H1 (cell line): ENCODE results near the gene PLEKHA1. TPM values are rescaled to one million over a fixed set of nuclear protein-coding genes. Genes with fewer than 3 reads are reported as not detected.
A peak's percentile ranks its signal among the peaks of the same experiment; 100 is the strongest.

Source experiments
- CTCF ChIA-PET: fragments of 300-600 bp; sonication (Branson Sonifier 250); formaldehyde crosslinking; loops from one replicate; lab custom pipeline; 2021; ENCODE audit not compliant: partially characterized antibody; lab: Charles Lee
- POLR2A ChIA-PET: fragments of 300-600 bp; sonication (Branson Sonifier 250); formaldehyde crosslinking; loops from one replicate; lab custom pipeline; 2021; ENCODE audit warnings: inconsistent platforms; ENCODE audit not compliant: partially characterized antibody; lab: Charles Lee
- DNase-seq, 2 experiments: peaks; one replicate each; pipeline versions ENCODE4 v3.0.0 to v3.0.0-alpha.2; 2010 to 2022; ENCODE audit warnings: low spot score in 2 of 2, low read depth in 1 of 2, mixed read lengths in 1 of 2
- FAIRE-seq: peaks from 2 replicates; lab custom pipeline; 2011; peaks lifted over from hg19 to GRCh38; lab: Jason Lieb, UNC
- H2AFZ ChIP-seq: 2 replicates; pipeline ENCODE4 v1.8.1; 2012; ENCODE audit warnings: low read length, inconsistent platforms
- H2AK5ac ChIP-seq: 2 replicates; pipeline ENCODE4 v1.6.1; 2013; ENCODE audit warnings: low read depth, low read length
- H2BK120ac ChIP-seq: replicated peaks from 2 replicates; pipeline ENCODE3; 2013; ENCODE audit warnings: low read depth, low read length, inconsistent platforms
- H2BK12ac ChIP-seq: 2 replicates; pipeline ENCODE4 v1.6.1; 2013; ENCODE audit warnings: low read depth, low read length
- H2BK15ac ChIP-seq: 2 replicates; pipeline ENCODE4 v1.6.1; 2013; ENCODE audit warnings: low read length
- H2BK20ac ChIP-seq: 2 replicates; pipeline ENCODE4 v1.6.1; 2013; ENCODE audit warnings: low read length
- H2BK5ac ChIP-seq: 2 replicates; pipeline ENCODE4 v1.6.1; 2013; ENCODE audit warnings: low read depth, low read length
- H3K14ac ChIP-seq: 2 replicates; pipeline ENCODE4 v1.6.1; 2013; ENCODE audit warnings: inconsistent platforms; ENCODE audit not compliant: insufficient read length
- H3K18ac ChIP-seq: 2 replicates; pipeline ENCODE4 v1.6.1; 2013; ENCODE audit warnings: low read length; ENCODE audit errors: extremely low read depth
- H3K23ac ChIP-seq: 2 replicates; pipeline ENCODE4 v1.6.1; 2013; ENCODE audit warnings: inconsistent platforms; ENCODE audit not compliant: insufficient read length
- H3K23me2 ChIP-seq: 2 replicates; pipeline ENCODE4 v1.6.1; 2013; ENCODE audit warnings: low read depth, low read length
- H3K27ac ChIP-seq: 2 replicates; pipeline ENCODE4 v1.6.1; 2011; ENCODE audit warnings: low read depth, low read length, inconsistent platforms
- H3K27me3 ChIP-seq, 4 experiments: replicated peaks in 1 of 4; 1 replicate in 1 of 4; 2 replicates in 3 of 4; pipeline versions ENCODE4 v1.6.1 to v1.8.1; 2011 to 2013; ENCODE audit warnings: low read length in 3 of 4, mild to moderate bottlenecking in 3 of 4, inconsistent platforms in 2 of 4, mixed read lengths in 2 of 4, moderate library complexity in 1 of 4; ENCODE audit not compliant: control insufficient read depth in 3 of 4, insufficient read depth in 3 of 4; ENCODE audit errors: extremely low read depth in 1 of 4
- H3K36me3 ChIP-seq, 4 experiments: 2 replicates each; pipeline versions ENCODE4 v1.6.1 to v1.8.1; 2011 to 2013; ENCODE audit warnings: mild to moderate bottlenecking in 4 of 4, low read length in 3 of 4, moderate library complexity in 2 of 4, control low read depth in 1 of 4, inconsistent platforms in 1 of 4; ENCODE audit not compliant: insufficient read depth in 4 of 4, control insufficient read depth in 2 of 4
- H3K4ac ChIP-seq: replicated peaks from 2 replicates; pipeline ENCODE3; 2013; ENCODE audit warnings: low read length, low read depth, mixed read lengths, inconsistent platforms; ENCODE audit not compliant: insufficient read length
- H3K4me1 ChIP-seq, 4 experiments: replicated peaks in 1 of 4; 1 replicate in 1 of 4; 2 replicates in 3 of 4; pipeline versions ENCODE4 v1.6.1 to v1.8.1; 2011 to 2013; ENCODE audit warnings: low read length in 3 of 4, inconsistent platforms in 2 of 4, mixed read lengths in 1 of 4; ENCODE audit not compliant: insufficient read depth in 4 of 4, control insufficient read depth in 3 of 4
- H3K4me2 ChIP-seq, 2 experiments: 2 replicates each; pipeline versions ENCODE4 v1.6.1 to v1.8.1; 2011 to 2013; ENCODE audit warnings: low read depth in 2 of 2, low read length in 2 of 2, control low read depth in 1 of 2, inconsistent platforms in 1 of 2, mild to moderate bottlenecking in 1 of 2; ENCODE audit not compliant: insufficient read depth in 1 of 2
- H3K4me3 ChIP-seq, 4 experiments: fragments of 200-600, 300-600 bp in 1 of 4; sonication (generic), shearing (Covaris generic), sonication (Bioruptor Twin) in 1 of 4; 2 replicates each; pipeline versions ENCODE4 v1.5.1 to v1.8.1; 2011 to 2016; ENCODE audit warnings: low read length in 4 of 4, low read depth in 3 of 4, control low read depth in 2 of 4, inconsistent platforms in 2 of 4, mild to moderate bottlenecking in 2 of 4, mixed read lengths in 1 of 4, moderate library complexity in 1 of 4; ENCODE audit not compliant: insufficient read depth in 2 of 4; ENCODE audit errors: extremely low read depth in 1 of 4
- H3K56ac ChIP-seq: replicated peaks from 2 replicates; pipeline ENCODE3; 2013; ENCODE audit warnings: low read depth, mild to moderate bottlenecking, mixed read lengths, low read length, inconsistent platforms; ENCODE audit not compliant: insufficient read length
- H3K79me1 ChIP-seq: 2 replicates; pipeline ENCODE4 v1.6.1; 2013; ENCODE audit warnings: low read depth, low read length, control low read depth
- H3K79me2 ChIP-seq, 2 experiments: 2 replicates each; pipeline versions ENCODE4 v1.6.1 to v1.8.1; 2012 to 2013; ENCODE audit warnings: low read length in 2 of 2, mild to moderate bottlenecking in 2 of 2, inconsistent platforms in 1 of 2; ENCODE audit not compliant: insufficient read depth in 2 of 2, control insufficient read depth in 1 of 2
- H3K9ac ChIP-seq, 4 experiments: replicated peaks in 1 of 4; 1 replicate in 1 of 4; 2 replicates in 3 of 4; pipeline versions ENCODE4 v1.6.1 to v1.8.1; 2011 to 2013; ENCODE audit warnings: low read depth in 3 of 4, low read length in 3 of 4, control low read depth in 2 of 4, mild to moderate bottlenecking in 2 of 4, moderate library complexity in 2 of 4, inconsistent platforms in 1 of 4; ENCODE audit errors: extremely low read depth in 1 of 4
- H3K9me3 ChIP-seq, 2 experiments: 2 replicates each; pipeline versions ENCODE4 v1.6.1 to v1.8.1; 2012 to 2013; ENCODE audit warnings: mild to moderate bottlenecking in 2 of 2, moderate library complexity in 2 of 2, control low read depth in 1 of 2, inconsistent platforms in 1 of 2, low read depth in 1 of 2, low read length in 1 of 2, mixed read lengths in 1 of 2; ENCODE audit not compliant: insufficient read depth in 2 of 2
- H4K20me1 ChIP-seq, 2 experiments: replicated peaks in 1 of 2; 2 replicates each; pipeline versions ENCODE3 to v1.8.1; 2011 to 2013; ENCODE audit warnings: inconsistent platforms in 2 of 2, low read length in 2 of 2, mild to moderate bottlenecking in 1 of 2; ENCODE audit not compliant: insufficient read depth in 2 of 2, control insufficient read depth in 1 of 2
- H4K5ac ChIP-seq: 2 replicates; pipeline ENCODE4 v1.6.1; 2013; ENCODE audit warnings: low read length, low read depth, mixed read lengths, inconsistent platforms; ENCODE audit not compliant: insufficient read length
- H4K8ac ChIP-seq: 2 replicates; pipeline ENCODE4 v1.8.0; 2013; ENCODE audit warnings: mild to moderate bottlenecking, moderate library complexity, low read length, inconsistent platforms; ENCODE audit not compliant: insufficient read depth; ENCODE audit errors: extremely low read depth
- H4K91ac ChIP-seq: replicated peaks from 2 replicates; pipeline ENCODE3; 2013; ENCODE audit warnings: low read length, mixed read lengths, inconsistent platforms; ENCODE audit not compliant: insufficient read length
- CBX8 ChIP-seq: fragments of 300-800, 300-1000 bp; sonication (generic); IDR thresholded peaks from 2 replicates; pipeline ENCODE4 v1.7.1; 2016; ENCODE audit warnings: low read depth, low read length, borderline replicate concordance
- CHD1 ChIP-seq: IDR thresholded peaks from 2 replicates; pipeline ENCODE4 v1.6.1; 2012; ENCODE audit warnings: low read depth, low read length, improper control_type of control experiment
- CTBP2 ChIP-seq: IDR thresholded peaks from 2 replicates; pipeline ENCODE4 v1.7.0; 2011; ENCODE audit warnings: borderline replicate concordance, mild to moderate bottlenecking, moderate library complexity, mixed read lengths, low read length; ENCODE audit not compliant: insufficient read depth, insufficient read length
- GTF2F1 ChIP-seq: IDR thresholded peaks from 2 replicates; pipeline ENCODE4 v1.6.1; 2012; ENCODE audit warnings: low read depth, low read length, improper control_type of control experiment, borderline replicate concordance
- KDM1A ChIP-seq: fragments of 200-600, 300-600 bp; sonication (generic); IDR thresholded peaks from 2 replicates; pipeline ENCODE4 v1.7.1; 2016; ENCODE audit warnings: mild to moderate bottlenecking, low read length, borderline replicate concordance
- KDM4A ChIP-seq: IDR thresholded peaks from one replicate; pipeline ENCODE4 v1.7.1; 2012; ENCODE audit warnings: low read depth, mild to moderate bottlenecking, moderate library complexity, low read length, inconsistent platforms; ENCODE audit not compliant: severe bottlenecking
- POLR2A ChIP-seq, 2 experiments: IDR thresholded peaks; 1 replicate in 1 of 2; 2 replicates in 1 of 2; pipeline ENCODE4 v1.6.1; 2011; ENCODE audit warnings: low read depth in 2 of 2, low read length in 2 of 2, mild to moderate bottlenecking in 2 of 2; ENCODE audit errors: control extremely low read depth in 1 of 2
- SIRT6 ChIP-seq: IDR thresholded peaks from one replicate; pipeline ENCODE4 v1.7.1; 2012; ENCODE audit warnings: low read length, inconsistent platforms
- SP1 ChIP-seq: IDR thresholded peaks from 2 replicates; pipeline ENCODE4 v1.6.1; 2011; ENCODE audit warnings: low read depth, low read length
- TEAD4 ChIP-seq: IDR thresholded peaks from 2 replicates; pipeline ENCODE4 v1.6.1; 2012; ENCODE audit warnings: low read depth, low read length, inconsistent platforms, mixed read lengths
- WGBS, 2 experiments: shearing (Covaris generic) in 1 of 2; methylation state at CpG; one replicate each; pipeline versions ENCODE4 v1.1.6 to v1.1.7; 2013 to 2015; ENCODE audit warnings: low lambda C conversion rate in 2 of 2, mixed read lengths in 2 of 2, inconsistent platforms in 1 of 2, low coverage in 1 of 2, missing lambda C conversion rate in 1 of 2; ENCODE audit not compliant: insufficient replicate concordance in 2 of 2, insufficient coverage in 1 of 2, insufficient read length in 1 of 2; ENCODE audit errors: extremely low coverage in 1 of 2, missing lambda C conversion rate in 1 of 2; 5-methylcytosine and 5-hydroxymethylcytosine counted together
- polyA plus RNA-seq, 7 experiments: library from polyadenylated mRNA; depleted of rRNA in 3 of 7; stranded (reverse) in 5 of 7; unstranded in 2 of 7; fragments of >200 nt in 5 of 7; fragments of 200-250 nt in 2 of 7; gene quantifications; 1 replicate in 5 of 7; 2 replicates in 1 of 7; 4 replicates in 1 of 7; pipeline versions ENCODE4 v1.2.1 to v1.2.3, GENCODE V29; 2011 to 2013; ENCODE audit warnings: missing spikeins in 2 of 7, mixed read lengths in 2 of 7
- total RNA-seq: library from RNA; stranded (reverse); fragmentation: NEBNext Ultra II Directional; extraction: Animal tissue kit (Norgen Biotek cat#: 25700); gene quantifications from 2 replicates; pipeline ENCODE4 v1.2.1, GENCODE V29; 2021

PLEKHA1 gene
- total and polyA plus RNA-seq, 2 of the 8 experiments (the other 6 are each of a cell fraction or from before 2014, with no cell fraction given): 15.6 to 39.7 TPM

DNA sequence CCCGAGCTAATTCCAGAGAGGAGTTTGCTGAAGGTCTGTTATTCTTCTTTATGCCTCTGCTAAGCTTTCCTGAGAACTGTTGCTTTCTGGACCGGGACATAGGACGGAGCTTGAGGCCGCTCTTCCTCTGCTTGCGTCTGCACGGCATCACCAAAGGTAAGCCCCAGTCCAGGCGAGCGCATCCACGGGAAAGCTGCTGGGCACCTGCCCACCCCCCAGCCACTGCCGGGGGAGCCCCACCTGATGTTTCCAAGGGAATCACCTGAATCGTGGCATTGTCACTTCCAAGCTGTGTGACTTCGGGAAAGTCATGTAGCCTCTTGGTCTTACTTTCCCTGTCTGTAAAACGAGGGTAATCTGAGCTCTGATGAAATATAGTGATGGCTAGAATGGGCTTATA, 45.1 kb upstream of the PLEKHA1 start:
- Histone ChIP-seq H3K4me3 (no peak overlapping the region), H3K9me3 (no peaks in the 10 kb centered on the region), H3K23me2 (no peaks in the 10 kb centered on the region), H3K27me3 (no peaks in the 10 kb centered on the region), H2BK20ac (no peak overlapping the region), H4K5ac (no peak overlapping the region), H3K23ac (no peak overlapping the region), H3K36me3 (no peaks in the 10 kb centered on the region), H4K91ac (no peak overlapping the region), H3K27ac (no peak overlapping the region), H3K9ac (no peak overlapping the region), H3K18ac (no peak overlapping the region), H3K79me1 (no peaks in the 10 kb centered on the region), H2BK12ac (no peak overlapping the region), H4K8ac (no peak overlapping the region), H2BK5ac (no peak overlapping the region), H3K4me2 (no peak overlapping the region), H3K56ac (no peak overlapping the region), H2BK120ac (no peak overlapping the region), H2AFZ (peak overlapping the region; percentile 65; the same call in 1 of the 2 replicates), H3K14ac (no peak overlapping the region), H2AK5ac (no peak overlapping the region), H4K20me1 (no peaks in the 10 kb centered on the region), H3K4ac (no peak overlapping the region), H3K79me2 (no peaks in the 10 kb centered on the region), H2BK15ac (no peak overlapping the region), H3K4me1 (peaks cover 0 to 5% (median 3%) of the 10 kb centered on the region in 4 experiments; a peak in 5 of 7 replicates)
- CTCF ChIA-PET: interaction anchor here (0.6 to 2.5 kb wide), 9 partner anchors 10 to 428 kb away, joined by 3 to 7 read pairs (median 3); no protein-coding TSS in a partner anchor
- TF ChIP-seq KDM4A (no peak), CHD1 (no peak), TEAD4 (no peak), CBX8 (no peak), GTF2F1 (no peak), SIRT6 (no peak), POLR2A (IDR thresholded peaks at IDR 0.05; ENCODE audit: control extremely low read depth in 1 of 2, low read depth in 2 of 2, low read length in 2 of 2) (no peak), SP1 (no peak), CTBP2 (no peak), KDM1A (no peak)
- WGBS, 2 experiments: 87% methylated on average over 13 of the region's 13 CpGs; no CpG with 5 or more reads in 1 of the 2 experiments
- POLR2A ChIA-PET: no interaction called here
- no peak for DNase-seq
- peak; percentile 19 for FAIRE-seq
